SH-SY5Y (cell line): ENCODE data around the gene HDDC3.

Experiments
- GATA2 ChIP-seq: IDR thresholded peaks from 2 replicates; pipeline ENCODE4 v1.6.1; 2011; ENCODE audit warnings: mild to moderate bottlenecking, low read depth, low read length
- GATA3 ChIP-seq: IDR thresholded peaks from 2 replicates; pipeline ENCODE4 v1.6.1; 2011; ENCODE audit warnings: low read depth, mild to moderate bottlenecking, low read length, moderate library complexity

GRCh38 chr15:90948506-90948905, 16.2 kb upstream of the HDDC3 start:
- TF ChIP-seq GATA2 (no peak), GATA3 (no peak)
